GM21423 (cell line): ENCODE data around the gene FGF12.
"Not testable (repeated sequence)": the region's sequence is repeated elsewhere in the genome, so short reads cannot be mapped to it uniquely, and the experiment has no call there.

ENCODE experiments used
- ATAC-seq: cut with Tn5 transposase; IDR thresholded peaks from one replicate; pipeline ENCODE4 v1.9.1; 2021; ENCODE audit warnings: mild to moderate bottlenecking, moderate library complexity; ENCODE audit not compliant: unreplicated experiment

Gene FGF12

GRCh38 chr3:192727032-192727847, at the start of gene FGF12:
Gene FGF12 (minus strand): TSS chr3:192727541.
- ATAC-seq = no peak

- not testable (repeated sequence) for ATAC-seq
Measured at GRCh38 chr3:192774341-192774740, 47.0 kb upstream of the FGF12 start.

- ATAC-seq = no peak
Measured at GRCh38 chr3:192772240-192772894, 45.0 kb upstream of the FGF12 start.

- ATAC-seq = no peak
Measured at GRCh38 chr3:192758654-192759053, 31.3 kb upstream of the FGF12 start.

- no peak for ATAC-seq
Measured at GRCh38 chr3:192751148-192751547, 23.8 kb upstream of the FGF12 start.

GRCh38 chr3:192750201-192750600, 22.9 kb upstream of the FGF12 start:
- no peak for ATAC-seq

- ATAC-seq = no peak
Measured at GRCh38 chr3:192747746-192748145, 20.4 kb upstream of the FGF12 start.

GRCh38 chr3:192747145-192747544, 19.8 kb upstream of the FGF12 start:
- ATAC-seq = no peak

- ATAC-seq = no peak
Measured at GRCh38 chr3:192745150-192745549, 17.8 kb upstream of the FGF12 start.

- not testable (repeated sequence) for ATAC-seq
Measured at GRCh38 chr3:192744604-192745003, 17.3 kb upstream of the FGF12 start.

GRCh38 chr3:192737506-192737905, 10.2 kb upstream of the FGF12 start:
- no peak for ATAC-seq

- ATAC-seq = no peak
Measured at GRCh38 chr3:192731233-192731632, 3.9 kb upstream of the FGF12 start.

GRCh38 chr3:192726385-192726784, 956 bp downstream of the FGF12 start:
- no peak for ATAC-seq

- ATAC-seq = no peak
Measured at GRCh38 chr3:192719964-192720363, 7.4 kb downstream of the FGF12 start.

- no peak for ATAC-seq
Measured at GRCh38 chr3:192718156-192718555, 9.2 kb downstream of the FGF12 start.

GRCh38 chr3:192715126-192715525, 12.2 kb downstream of the FGF12 start:
- no peak for ATAC-seq

- ATAC-seq = not testable (repeated sequence)
Measured at GRCh38 chr3:192711126-192711525, 16.2 kb downstream of the FGF12 start.

- ATAC-seq = no peak
Measured at GRCh38 chr3:192710366-192710765, 17.0 kb downstream of the FGF12 start.

GRCh38 chr3:192706272-192706671, 21.1 kb downstream of the FGF12 start:
- no peak for ATAC-seq

GRCh38 chr3:192700885-192701284, 26.5 kb downstream of the FGF12 start:
- ATAC-seq = no peak

- ATAC-seq = no peak
Measured at GRCh38 chr3:192696943-192697587, 30.3 kb downstream of the FGF12 start.
